Skeletal muscle tissue (tissue), 4 donors: ENCODE results near the gene DACT2. TPM values are rescaled to one million over a fixed set of nuclear protein-coding genes. Genes with fewer than 3 reads are reported as not detected.

Source experiments
- H3K27ac ChIP-seq: one replicate; pipeline ENCODE4 v1.7.0; 2013; ENCODE audit warnings: mild to moderate bottlenecking, low read depth, low read length, inconsistent platforms
- H3K27me3 ChIP-seq, 3 donors: one replicate each; pipeline ENCODE4 v1.7.0; 2013; ENCODE audit warnings: low read length in 3 of 3; ENCODE audit not compliant: control insufficient read depth in 3 of 3, insufficient read depth in 3 of 3
- H3K36me3 ChIP-seq, 3 donors: one replicate each; pipeline ENCODE4 v1.7.0; 2013; ENCODE audit warnings: low read length in 3 of 3; ENCODE audit not compliant: control insufficient read depth in 3 of 3, insufficient read depth in 3 of 3
- H3K4me1 ChIP-seq, 3 donors: one replicate each; pipeline ENCODE4 v1.7.0; 2013; ENCODE audit warnings: low read length in 3 of 3, mild to moderate bottlenecking in 3 of 3; ENCODE audit not compliant: control insufficient read depth in 3 of 3, insufficient read depth in 3 of 3
- H3K4me3 ChIP-seq, 3 donors: one replicate each; pipeline ENCODE4 v1.7.0; 2013; ENCODE audit warnings: low read length in 3 of 3
- H3K9ac ChIP-seq, 3 donors: one replicate each; pipeline ENCODE4 v1.7.0; 2013; ENCODE audit warnings: low read length in 3 of 3, mild to moderate bottlenecking in 3 of 3, moderate library complexity in 2 of 3, low read depth in 1 of 3
- H3K9me3 ChIP-seq, 3 donors: one replicate each; pipeline ENCODE4 v1.7.0; 2013; ENCODE audit warnings: low read length in 3 of 3; ENCODE audit not compliant: control insufficient read depth in 3 of 3
- total RNA-seq: library from RNA; depleted of rRNA; stranded (reverse); fragments of >200 nt; gene quantifications from one replicate; pipeline ENCODE4 v1.2.3, GENCODE V29; 2014
- donor health status: Osteomylitis.

DACT2 gene
- total RNA-seq = 2.6 TPM

- peaks cover 0 to 11% (median 4%) of the 10 kb centered on the region in 3 donors for H3K9me3 ChIP-seq
- no peak within 1 kb of the TSS for H3K4me3 ChIP-seq
- peaks cover 26 to 44% (median 38%) of the 10 kb centered on the region in 3 donors for H3K27me3 ChIP-seq
- no peak within 1 kb of the TSS for H3K27ac ChIP-seq
- no peaks in the 10 kb centered on the region for H3K4me1 ChIP-seq
- H3K9ac ChIP-seq = no peak within 1 kb of the TSS
- no peaks in the 10 kb centered on the region for H3K36me3 ChIP-seq
These were observed at the start of gene DACT2 for GRCh38 chr6:168319279-168320111. DACT2 (minus strand) TSS chr6:168319777; CDS start chr6:168319633, 144 bp downstream.

GRCh38 chr6:168368936-168369335 lies 49.4 kb upstream of the DACT2 start:
- H3K9me3 ChIP-seq = no peaks in the 10 kb centered on the region
- no peak overlapping the region for H3K9ac ChIP-seq
- peaks cover 0 to 6% (median 5%) of the 10 kb centered on the region in 3 donors for H3K4me1 ChIP-seq
- no peak overlapping the region for H3K4me3 ChIP-seq
- H3K27ac ChIP-seq = no peak overlapping the region
- peaks cover 3 to 8% (median 6%) of the 10 kb centered on the region in 3 donors for H3K27me3 ChIP-seq
- no peaks in the 10 kb centered on the region for H3K36me3 ChIP-seq

- peaks cover 0 to 6% (median 5%) of the 10 kb centered on the region in 3 donors for H3K4me1 ChIP-seq
- H3K36me3 ChIP-seq = no peaks in the 10 kb centered on the region
- H3K9me3 ChIP-seq = peaks cover 0 to 2% (median 0%) of the 10 kb centered on the region in 3 donors
- H3K9ac ChIP-seq = no peak overlapping the region
- peaks cover 3 to 8% (median 4%) of the 10 kb centered on the region in 3 donors for H3K27me3 ChIP-seq
- H3K4me3 ChIP-seq = no peak overlapping the region
- H3K27ac ChIP-seq = no peak overlapping the region
These were observed 48.7 kb upstream of the DACT2 start for GRCh38 chr6:168368066-168368820.

- Histone ChIP-seq H3K9me3 (peaks cover 0 to 2% (median 0%) of the 10 kb centered on the region in 3 donors), H3K27ac (no peak overlapping the region)
These were observed 47.7 kb upstream of the DACT2 start for GRCh38 chr6:168367285-168367751.

GRCh38 chr6:168366473-168366872 lies 46.9 kb upstream of the DACT2 start:
- H3K36me3 ChIP-seq = no peaks in the 10 kb centered on the region
- peaks cover 0 to 2% (median 0%) of the 10 kb centered on the region in 3 donors for H3K9me3 ChIP-seq
- no peak overlapping the region for H3K9ac ChIP-seq
- H3K4me1 ChIP-seq = peaks cover 0 to 6% (median 5%) of the 10 kb centered on the region in 3 donors
- no peak overlapping the region for H3K4me3 ChIP-seq
- H3K27me3 ChIP-seq = peaks cover 0 to 11% (median 7%) of the 10 kb centered on the region in 3 donors
- no peak overlapping the region for H3K27ac ChIP-seq

More at GRCh38 chr6:168367285-168367751, 47.7 kb upstream of the DACT2 start:
- Histone ChIP-seq H3K36me3 (no peaks in the 10 kb centered on the region), H3K4me3 (no peak overlapping the region), H3K9ac (no peak overlapping the region), H3K4me1 (peaks cover 0 to 6% (median 5%) of the 10 kb centered on the region in 3 donors), H3K27me3 (peaks cover 3 to 8% (median 5%) of the 10 kb centered on the region in 3 donors)

- peaks cover 0 to 10% (median 7%) of the 10 kb centered on the region in 3 donors for H3K27me3 ChIP-seq
- H3K36me3 ChIP-seq = no peaks in the 10 kb centered on the region
- peaks cover 0 to 2% (median 0%) of the 10 kb centered on the region in 3 donors for H3K9me3 ChIP-seq
- no peak overlapping the region for H3K4me3 ChIP-seq
- H3K27ac ChIP-seq = no peak overlapping the region
- H3K9ac ChIP-seq = no peak overlapping the region
- peaks cover 0 to 6% (median 5%) of the 10 kb centered on the region in 3 donors for H3K4me1 ChIP-seq
These were observed 46.0 kb upstream of the DACT2 start for GRCh38 chr6:168365422-168366165.

GRCh38 chr6:168364793-168365421 lies 45.3 kb upstream of the DACT2 start:
- peaks cover 0 to 7% (median 5%) of the 10 kb centered on the region in 3 donors for H3K27me3 ChIP-seq
- peaks cover 0 to 2% (median 0%) of the 10 kb centered on the region in 3 donors for H3K9me3 ChIP-seq
- peaks cover 0 to 6% (median 5%) of the 10 kb centered on the region in 3 donors for H3K4me1 ChIP-seq
- H3K4me3 ChIP-seq = no peak overlapping the region
- no peaks in the 10 kb centered on the region for H3K36me3 ChIP-seq
- H3K27ac ChIP-seq = no peak overlapping the region
- no peak overlapping the region for H3K9ac ChIP-seq

GRCh38 chr6:168363811-168364792 lies 44.5 kb upstream of the DACT2 start:
- H3K27me3 ChIP-seq = peaks cover 0 to 7% (median 5%) of the 10 kb centered on the region in 3 donors

More at GRCh38 chr6:168363811-168364792, 44.5 kb upstream of the DACT2 start:
- peaks cover 0 to 5% (median 3%) of the 10 kb centered on the region in 3 donors for H3K4me1 ChIP-seq
- H3K27ac ChIP-seq = no peak overlapping the region
- H3K36me3 ChIP-seq = no peaks in the 10 kb centered on the region
- H3K4me3 ChIP-seq = no peak overlapping the region
- H3K9ac ChIP-seq = no peak overlapping the region
- peaks cover 0 to 2% (median 0%) of the 10 kb centered on the region in 3 donors for H3K9me3 ChIP-seq
